ENCODE results near the gene RBP5.

RBP5 gene

DNA sequence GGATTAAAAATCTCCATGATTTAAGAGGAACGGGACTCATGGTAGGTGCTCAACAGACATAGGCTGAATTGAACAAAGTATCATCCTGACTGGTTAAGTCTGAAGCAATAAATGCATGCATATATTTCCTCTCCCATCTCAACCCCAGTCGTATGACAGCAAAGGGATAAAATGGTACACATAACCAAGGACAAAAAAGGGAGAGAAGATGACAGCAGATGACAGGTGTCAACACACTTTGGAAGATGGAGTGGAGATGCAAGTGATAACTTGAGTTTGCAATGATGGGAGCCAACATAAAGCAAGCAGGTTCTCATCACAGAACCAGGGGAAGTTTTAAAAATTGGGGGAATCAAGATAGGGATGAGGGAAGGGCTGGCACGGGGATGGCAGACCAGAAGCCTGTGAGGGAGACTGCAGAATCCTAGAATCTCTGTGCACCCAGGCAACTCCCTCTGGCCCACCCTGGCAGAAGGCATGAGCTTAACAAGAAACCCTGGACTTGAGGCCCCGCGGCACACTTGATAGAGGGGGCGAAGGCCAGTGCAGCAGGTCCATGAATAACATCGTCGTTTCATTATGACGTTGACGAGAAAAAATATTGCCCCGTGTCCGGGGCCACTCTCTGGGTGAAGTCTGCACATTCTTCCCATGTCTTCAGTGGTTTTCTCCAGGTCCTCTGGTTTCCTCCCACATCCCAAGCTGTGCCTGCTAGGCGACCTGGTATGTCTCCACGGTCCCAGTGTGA, 24.7 kb downstream of the RBP5 start:
- no peak overlapping the region for H3K4me3 ChIP-seq (ENCODE audit: low read length)
- DNase-seq (ENCODE audit: low read depth): no peak
- TF ChIP-seq, protein P1, sequence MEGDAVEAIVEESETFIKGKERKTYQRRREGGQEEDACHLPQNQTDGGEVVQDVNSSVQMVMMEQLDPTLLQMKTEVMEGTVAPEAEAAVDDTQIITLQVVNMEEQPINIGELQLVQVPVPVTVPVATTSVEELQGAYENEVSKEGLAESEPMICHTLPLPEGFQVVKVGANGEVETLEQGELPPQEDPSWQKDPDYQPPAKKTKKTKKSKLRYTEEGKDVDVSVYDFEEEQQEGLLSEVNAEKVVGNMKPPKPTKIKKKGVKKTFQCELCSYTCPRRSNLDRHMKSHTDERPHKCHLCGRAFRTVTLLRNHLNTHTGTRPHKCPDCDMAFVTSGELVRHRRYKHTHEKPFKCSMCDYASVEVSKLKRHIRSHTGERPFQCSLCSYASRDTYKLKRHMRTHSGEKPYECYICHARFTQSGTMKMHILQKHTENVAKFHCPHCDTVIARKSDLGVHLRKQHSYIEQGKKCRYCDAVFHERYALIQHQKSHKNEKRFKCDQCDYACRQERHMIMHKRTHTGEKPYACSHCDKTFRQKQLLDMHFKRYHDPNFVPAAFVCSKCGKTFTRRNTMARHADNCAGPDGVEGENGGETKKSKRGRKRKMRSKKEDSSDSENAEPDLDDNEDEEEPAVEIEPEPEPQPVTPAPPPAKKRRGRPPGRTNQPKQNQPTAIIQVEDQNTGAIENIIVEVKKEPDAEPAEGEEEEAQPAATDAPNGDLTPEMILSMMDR (conservative IDR thresholded peaks at IDR 0.05; ENCODE audit: low read depth, low read length): no peak

DNA sequence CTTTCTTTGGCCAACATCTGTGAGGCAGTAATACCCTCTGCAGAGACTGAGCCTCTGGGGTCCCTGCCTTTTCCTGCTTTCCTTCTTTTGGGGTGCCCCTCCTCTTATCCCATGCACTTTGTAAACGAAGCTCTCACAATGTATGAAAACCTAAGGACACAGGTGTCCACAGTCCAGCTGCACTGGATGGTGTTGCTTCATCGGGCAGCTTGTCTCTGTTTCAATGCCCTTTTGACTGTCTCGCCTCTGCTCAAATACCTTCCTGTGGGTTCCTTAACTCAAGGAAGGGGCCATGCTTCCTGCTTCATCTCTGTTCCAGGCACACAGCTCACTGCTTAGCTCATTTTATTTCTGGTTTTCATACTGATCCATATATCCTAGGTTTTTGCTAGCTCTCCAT, 26.1 kb downstream of the RBP5 start:
- no peak for DNase-seq (ENCODE audit: low read depth)
- no peak overlapping the region for H3K4me3 ChIP-seq (ENCODE audit: low read length)
- TF ChIP-seq, protein P1 (conservative IDR thresholded peaks at IDR 0.05; ENCODE audit: low read depth, low read length): no peak

DNA sequence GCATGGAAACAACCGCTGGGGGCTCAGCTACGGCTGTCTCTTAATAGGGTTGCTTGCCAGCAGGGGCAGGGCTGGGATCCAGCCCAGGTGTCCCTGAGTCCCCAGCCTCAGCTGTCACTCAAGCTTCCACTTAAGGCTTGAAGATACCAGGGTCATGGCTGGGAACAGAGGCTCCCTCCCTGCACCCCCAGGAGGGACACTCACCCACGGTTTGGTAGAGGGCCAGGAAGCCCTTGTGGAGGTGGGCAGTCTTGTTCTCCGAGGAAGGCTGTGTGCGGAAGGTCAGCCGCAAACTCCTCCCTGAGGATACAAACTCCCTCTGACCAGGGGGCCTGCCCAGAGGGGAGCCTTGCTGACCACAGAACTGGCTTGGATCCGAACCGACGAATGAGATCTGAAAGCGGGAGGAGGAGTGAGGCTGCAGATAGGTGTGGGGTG, 27.0 kb downstream of the RBP5 start:
- no peak overlapping the region for H3K4me3 ChIP-seq (ENCODE audit: low read length)
- DNase-seq (ENCODE audit: low read depth): no peak
- TF ChIP-seq, protein P1 (conservative IDR thresholded peaks at IDR 0.05; ENCODE audit: low read depth, low read length): no peak

DNA sequence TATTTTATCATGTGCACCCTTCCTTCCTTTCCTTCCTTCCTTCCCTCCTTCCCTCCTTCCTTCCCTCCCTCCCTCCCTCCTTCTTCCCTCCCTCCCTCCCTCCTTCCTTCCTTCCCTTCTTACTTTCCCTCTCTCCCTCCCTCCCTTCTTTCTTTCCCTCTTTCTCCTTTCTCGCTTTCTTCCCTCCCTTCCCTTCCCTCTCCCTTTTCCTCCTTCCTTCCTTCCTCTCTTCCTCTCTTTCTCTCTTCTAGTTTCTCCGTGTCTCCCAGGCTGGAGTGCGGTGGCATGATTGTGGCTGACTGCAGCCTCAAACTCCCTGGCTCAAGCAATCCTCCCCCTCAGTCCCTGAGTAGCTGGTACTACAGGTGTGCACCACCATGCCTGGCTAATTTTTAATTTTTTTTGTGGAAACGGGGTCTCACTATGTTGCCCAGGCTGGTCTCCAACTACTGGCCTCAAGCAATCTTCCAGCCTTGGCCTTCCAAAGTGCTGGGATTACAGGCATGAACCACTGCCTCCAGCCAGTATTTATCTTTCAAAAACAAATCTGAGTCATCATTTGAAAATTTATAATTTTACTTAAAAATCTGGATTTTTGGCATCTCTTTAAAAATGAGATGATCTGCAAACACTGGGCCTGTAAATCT, 27.5 kb downstream of the RBP5 start:
- no peak overlapping the region for H3K4me3 ChIP-seq (ENCODE audit: low read length)
- TF ChIP-seq, protein P1 (conservative IDR thresholded peaks at IDR 0.05; ENCODE audit: low read depth, low read length): no peak
- no peak for DNase-seq (ENCODE audit: low read depth)

DNA sequence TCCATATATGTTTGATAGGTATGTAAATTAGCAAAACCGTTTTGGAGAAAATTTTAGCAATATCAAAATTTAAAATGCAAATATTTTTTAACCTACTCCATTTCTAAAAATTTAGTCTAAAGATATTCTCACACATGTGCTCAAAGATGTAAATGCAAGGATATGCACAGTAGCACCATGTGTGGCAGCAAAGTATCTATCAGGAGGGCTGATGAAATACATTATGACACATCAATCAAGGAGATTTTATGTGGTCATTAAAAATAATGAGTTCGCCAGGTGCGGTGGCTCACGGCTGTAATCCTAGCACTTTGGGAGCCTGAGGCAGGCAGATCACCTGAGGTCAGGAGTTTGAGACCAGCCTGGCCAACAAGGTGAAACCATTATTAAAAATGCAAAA, 28.4 kb downstream of the RBP5 start:
- DNase-seq (ENCODE audit: low read depth): no peak
- H3K4me3 ChIP-seq (ENCODE audit: low read length): no peak overlapping the region
- TF ChIP-seq, protein P1 (conservative IDR thresholded peaks at IDR 0.05; ENCODE audit: low read depth, low read length): no peak

DNA sequence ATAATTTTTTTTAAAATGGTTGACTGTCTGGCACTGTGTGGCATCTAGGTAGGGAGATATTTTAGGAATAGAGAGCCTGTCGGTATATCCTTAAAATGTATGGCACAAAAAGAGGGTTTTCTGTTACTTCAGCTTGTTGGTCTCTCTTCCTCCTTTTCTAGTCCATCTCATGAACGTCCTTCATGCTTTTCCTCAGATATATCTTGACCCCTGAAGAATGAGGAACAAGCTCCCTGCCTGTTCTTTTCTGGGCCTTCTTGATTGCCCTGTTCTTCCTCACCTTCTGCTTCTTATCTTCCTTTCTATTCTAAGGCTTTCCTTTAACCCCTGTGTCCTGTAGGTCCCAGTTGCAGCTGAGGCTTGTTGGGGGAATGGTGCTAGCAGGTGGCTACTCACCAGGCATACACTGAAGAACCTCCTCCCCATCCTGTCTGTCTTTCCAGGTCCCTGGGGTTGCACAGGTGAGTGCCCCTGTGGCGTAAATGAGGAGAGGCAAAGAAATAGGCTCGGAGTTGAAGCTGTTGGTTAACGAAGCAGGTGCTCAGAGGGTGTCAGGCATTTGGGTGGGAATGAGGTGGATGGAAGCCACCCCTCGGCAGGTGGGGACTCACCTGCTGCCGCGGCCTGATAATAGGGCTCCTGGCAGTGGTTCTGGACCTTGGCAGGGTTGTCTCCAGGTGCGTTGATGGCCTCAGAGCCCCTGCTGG, 29.2 kb downstream of the RBP5 start:
- no peak overlapping the region for H3K4me3 ChIP-seq (ENCODE audit: low read length)
- DNase-seq (ENCODE audit: low read depth): no peak
- TF ChIP-seq, protein P1 (conservative IDR thresholded peaks at IDR 0.05; ENCODE audit: low read depth, low read length): no peak
